Measurements from ENCODE around the gene BCL7A. TPM values are rescaled to one million over a fixed set of nuclear protein-coding genes. Genes with fewer than 3 reads are reported as not detected.

The BCL7A gene
- total RNA-seq, 1 donor from 2014 or later, result 34.6 TPM

GRCh38 chr12:122094137-122094734, 72.6 kb downstream of the BCL7A start:
- Mint-ChIP-seq H3K27ac (no peak overlapping the region), H3K36me3 (no peaks in the 10 kb centered on the region), H3K4me3 (no peak overlapping the region), H3K4me1 (peaks cover 40% of the 10 kb centered on the region), H3K9me3 (no peaks in the 10 kb centered on the region), H3K27me3 (ENCODE audit: low read depth) (no peaks in the 10 kb centered on the region)
- TF ChIP-seq CTCF (IDR thresholded peaks at IDR 0.05; ENCODE audit: unreplicated experiment), result no peak
- DNase-seq (ENCODE audit: low spot score in 2 of 2, unreplicated experiment in 2 of 2), result no peak

GRCh38 chr12:122094735-122095631, 73.3 kb downstream of the BCL7A start:
- Mint-ChIP-seq H3K4me3 (no peak overlapping the region), H3K27me3 (ENCODE audit: low read depth) (no peaks in the 10 kb centered on the region), H3K27ac (no peak overlapping the region), H3K36me3 (no peaks in the 10 kb centered on the region), H3K9me3 (no peaks in the 10 kb centered on the region), H3K4me1 (peaks cover 46% of the 10 kb centered on the region)
- TF ChIP-seq CTCF (IDR thresholded peaks at IDR 0.05; ENCODE audit: unreplicated experiment), result no peak
- no peak for DNase-seq (ENCODE audit: low spot score in 2 of 2, unreplicated experiment in 2 of 2)

- Mint-ChIP-seq H3K27ac (peak overlapping the region; percentile 83), H3K27me3 (ENCODE audit: low read depth) (no peaks in the 10 kb centered on the region), H3K4me1 (peaks cover 47% of the 10 kb centered on the region), H3K9me3 (no peaks in the 10 kb centered on the region), H3K36me3 (no peaks in the 10 kb centered on the region), H3K4me3 (no peak overlapping the region)
- no peak for TF ChIP-seq CTCF (IDR thresholded peaks at IDR 0.05; ENCODE audit: unreplicated experiment)
- DNase-seq (ENCODE audit: low spot score in 2 of 2, unreplicated experiment in 2 of 2), result no peak
Measured at GRCh38 chr12:122096014-122096413, 74.3 kb downstream of the BCL7A start.

DNA sequence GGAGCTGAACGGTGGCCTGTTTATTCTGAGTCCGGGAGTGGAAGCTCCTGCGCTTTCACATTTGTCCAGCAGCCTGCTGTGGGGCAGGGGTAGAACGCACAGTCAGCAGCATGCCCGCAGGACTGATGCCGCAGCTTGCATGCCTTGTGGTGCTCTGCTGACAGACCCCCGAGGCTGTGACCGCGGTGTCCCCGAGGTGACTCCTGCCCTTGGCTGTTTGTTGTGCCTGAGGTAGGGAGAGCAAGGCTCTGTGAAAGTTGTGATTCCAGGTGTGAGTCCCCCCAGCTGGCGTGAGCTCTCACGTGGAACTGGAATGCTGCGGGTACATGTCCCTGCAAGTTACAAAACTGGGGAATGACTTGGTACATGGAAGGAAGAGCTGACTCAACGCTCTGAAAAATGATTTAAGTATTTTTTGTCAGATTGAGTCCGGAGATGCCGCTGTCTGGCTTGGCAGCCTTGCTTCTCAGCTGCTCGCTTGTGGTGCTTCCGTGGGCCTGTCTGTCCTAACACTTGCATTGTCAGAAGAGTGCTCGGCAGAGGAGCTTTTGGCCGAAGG, 75.0 kb downstream of the BCL7A start:
- no peak for TF ChIP-seq CTCF (IDR thresholded peaks at IDR 0.05; ENCODE audit: unreplicated experiment)
- no peaks in the 10 kb centered on the region for H3K36me3 Mint-ChIP-seq
- H3K27ac Mint-ChIP-seq, result peak overlapping the region; percentile 83
- peak overlapping the region; percentile 35 for H3K4me3 Mint-ChIP-seq
- peaks cover 41% of the 10 kb centered on the region for H3K4me1 Mint-ChIP-seq
- DNase-seq (ENCODE audit: low spot score in 2 of 2, unreplicated experiment in 2 of 2), result no peak
- H3K27me3 Mint-ChIP-seq (ENCODE audit: low read depth), result no peaks in the 10 kb centered on the region
- no peaks in the 10 kb centered on the region for H3K9me3 Mint-ChIP-seq

- peaks cover 39% of the 10 kb centered on the region for H3K4me1 Mint-ChIP-seq
- DNase-seq (ENCODE audit: low spot score in 2 of 2, unreplicated experiment in 2 of 2), result no peak
- peak overlapping the region; percentile 81 for H3K27ac Mint-ChIP-seq
- H3K9me3 Mint-ChIP-seq, result peaks cover 3% of the 10 kb centered on the region
- no peak overlapping the region for H3K4me3 Mint-ChIP-seq
- no peaks in the 10 kb centered on the region for H3K27me3 Mint-ChIP-seq (ENCODE audit: low read depth)
- peaks cover 2% of the 10 kb centered on the region for H3K36me3 Mint-ChIP-seq
- no peak for TF ChIP-seq CTCF (IDR thresholded peaks at IDR 0.05; ENCODE audit: unreplicated experiment)
Measured at GRCh38 chr12:122097584-122097926, 75.9 kb downstream of the BCL7A start.

Measured in mesothelial cell of epicardium (in vitro differentiated cells).